Prostate gland (tissue), 2 donors: ENCODE results near the gene ITGA6. TPM values are rescaled to one million over a fixed set of nuclear protein-coding genes. Genes with fewer than 3 reads are reported as not detected.
A peak's percentile ranks its signal among the peaks of the same experiment; 100 is the strongest.

Experiments
- DNase-seq: peaks from one replicate; pipeline ENCODE4 v3.0.0-alpha.2; 2019; ENCODE audit warnings: low spot score
- H3K27ac ChIP-seq, 2 donors: fragments of 200-600 bp; sonication (generic); 2 replicates each; pipeline ENCODE4 v1.5.1; 2017 to 2019
- H3K27me3 ChIP-seq: fragments of 200-600 bp; sonication (generic); replicated peaks from 2 replicates; pipeline ENCODE4 v1.5.1; 2019; ENCODE audit not compliant: insufficient read depth
- H3K36me3 ChIP-seq, 2 donors: fragments of 200-600 bp; sonication (generic); 1 replicate in 1 of 2; 2 replicates in 1 of 2; pipeline versions ENCODE4 v1.5.1 to v1.8.1; 2017 to 2019
- H3K4me1 ChIP-seq: fragments of 200-600 bp; sonication (generic); replicated peaks from 2 replicates; pipeline ENCODE4 v1.5.1; 2019
- H3K4me3 ChIP-seq, 2 donors: fragments of 200-600 bp; sonication (generic); 2 replicates each; pipeline ENCODE4 v1.5.1; 2017 to 2019
- H3K9me3 ChIP-seq: fragments of 200-600 bp; sonication (generic); 2 replicates; pipeline ENCODE4 v1.5.1; 2017
- CTCF ChIP-seq, 4 experiments: fragments of 200-600 bp in 2 of 4; fragments of 450-650 bp in 2 of 4; sonication (generic) in 2 of 4; IDR thresholded peaks; 1 replicate in 3 of 4; 2 replicates in 1 of 4; pipeline ENCODE4 v1.5.1; 2016 to 2019; ENCODE audit warnings: antibody characterized with exemption in 4 of 4, mild to moderate bottlenecking in 2 of 4, moderate library complexity in 2 of 4
- POLR2A ChIP-seq: fragments of 450-650 bp; IDR thresholded peaks from one replicate; pipeline ENCODE4 v1.6.1; 2016; ENCODE audit warnings: antibody characterized with exemption, mild to moderate bottlenecking
- POLR2AphosphoS5 ChIP-seq: sonication (generic); formaldehyde crosslinking; IDR thresholded peaks from one replicate; pipeline ENCODE4 v1.6.1; 2017; ENCODE audit warnings: antibody characterized with exemption
- WGBS: methylation state at CpG from one replicate; pipeline ENCODE4 v1.1.5; 2018; 5-methylcytosine and 5-hydroxymethylcytosine counted together
- intact Hi-C: fragments of 100-400 bp; cut with DNase I; formaldehyde crosslinking; loops from one replicate; pipeline ENCODE4 v1.14.2; 2022
- total RNA-seq, 2 donors: library from RNA; depleted of rRNA; stranded (reverse); fragments of >200 nt; gene quantifications; one replicate each; pipeline ENCODE4 v1.1.0, GENCODE V29; 2016

Gene ITGA6
- total RNA-seq, 2 donors from 2014 or later, result 71.7 to 249 TPM

- TF ChIP-seq CTCF (IDR thresholded peaks at IDR 0.05) (no peak), POLR2AphosphoS5 (peak; percentile 24)
- Histone ChIP-seq H3K4me1 (peaks cover 2% of the 10 kb centered on the region), H3K9me3 (no peaks in the 10 kb centered on the region), H3K27ac (peak overlapping the region; percentile 6 to 40), H3K27me3 (no peaks in the 10 kb centered on the region), H3K36me3 (no peaks in the 10 kb centered on the region), H3K4me3 (no peak overlapping the region)
- 50% methylated on average over 8 of the region's 8 CpGs for WGBS
- intact Hi-C loops, result no loop called here
- peak; percentile 48 for DNase-seq
Measured at GRCh38 chr2:172438741-172439508, 11.5 kb downstream of the ITGA6 start.

GRCh38 chr2:172439509-172439860 is 12.1 kb downstream of the ITGA6 start:
- Histone ChIP-seq H3K36me3 (no peaks in the 10 kb centered on the region), H3K4me1 (peaks cover 2% of the 10 kb centered on the region), H3K9me3 (no peaks in the 10 kb centered on the region), H3K27me3 (no peaks in the 10 kb centered on the region), H3K27ac (peak overlapping the region; percentile 6 to 40), H3K4me3 (no peak overlapping the region)
- DNase-seq, result no peak
- WGBS, result 71% methylated on average over 2 of the region's 2 CpGs
- intact Hi-C loops, result no loop called here
- TF ChIP-seq CTCF (IDR thresholded peaks at IDR 0.05) (no peak), POLR2A (no peak), POLR2AphosphoS5 (no peak)

GRCh38 chr2:172439911-172440310 is 12.5 kb downstream of the ITGA6 start:
- 67% methylated on average over 1 of the region's 1 CpG for WGBS
- no peak overlapping the region for H3K27ac ChIP-seq
- DNase-seq, result no peak

GRCh38 chr2:172440795-172441194 is 13.4 kb downstream of the ITGA6 start:
- H3K4me3 ChIP-seq, result no peak overlapping the region

More at GRCh38 chr2:172439911-172440310, 12.5 kb downstream of the ITGA6 start:
- Histone ChIP-seq H3K4me1 (peaks cover 2% of the 10 kb centered on the region), H3K4me3 (no peak overlapping the region), H3K36me3 (no peaks in the 10 kb centered on the region), H3K27me3 (no peaks in the 10 kb centered on the region), H3K9me3 (no peaks in the 10 kb centered on the region)
- TF ChIP-seq POLR2A, result no peak
- no peak for TF ChIP-seq CTCF (IDR thresholded peaks at IDR 0.05)
- no peak for TF ChIP-seq POLR2AphosphoS5
- intact Hi-C loops, result no loop called here

More at GRCh38 chr2:172440795-172441194, 13.4 kb downstream of the ITGA6 start:
- no peak for TF ChIP-seq POLR2AphosphoS5
- no peak for TF ChIP-seq CTCF (IDR thresholded peaks at IDR 0.05)
- TF ChIP-seq POLR2A, result no peak
- DNase-seq, result no peak
- intact Hi-C loops, result no loop called here
- 54% methylated on average over 1 of the region's 1 CpG for WGBS
- Histone ChIP-seq H3K36me3 (no peaks in the 10 kb centered on the region), H3K4me1 (peaks cover 5% of the 10 kb centered on the region), H3K27me3 (no peaks in the 10 kb centered on the region), H3K27ac (no peak overlapping the region), H3K9me3 (no peaks in the 10 kb centered on the region)
